SU-DHL-6 (cell line): ENCODE measurements around the gene NPAS3.

Source experiments
- EZH2phosphoT487 ChIP-seq: fragments of 200-600 bp; sonication (generic), shearing (Covaris generic); conservative IDR thresholded peaks from 2 replicates; pipeline ENCODE4 v1.6.1; 2018; ENCODE audit warnings: mild to moderate bottlenecking, antibody characterized with exemption, low read length, moderate library complexity, mixed read lengths
- TF ChIP-seq, protein P1 (sequence below): fragments of 200-600 bp; sonication (generic); IDR thresholded peaks from one replicate; pipeline ENCODE4 v1.5.1; 2017; ENCODE audit warnings: antibody characterized with exemption, mild to moderate bottlenecking, low read length, moderate library complexity; ENCODE audit not compliant: insufficient read depth, poor library complexity, severe bottlenecking

GRCh38 chr14:32897698-32898064 is 41.0 kb upstream of the NPAS3 start:
- TF ChIP-seq, protein P1, sequence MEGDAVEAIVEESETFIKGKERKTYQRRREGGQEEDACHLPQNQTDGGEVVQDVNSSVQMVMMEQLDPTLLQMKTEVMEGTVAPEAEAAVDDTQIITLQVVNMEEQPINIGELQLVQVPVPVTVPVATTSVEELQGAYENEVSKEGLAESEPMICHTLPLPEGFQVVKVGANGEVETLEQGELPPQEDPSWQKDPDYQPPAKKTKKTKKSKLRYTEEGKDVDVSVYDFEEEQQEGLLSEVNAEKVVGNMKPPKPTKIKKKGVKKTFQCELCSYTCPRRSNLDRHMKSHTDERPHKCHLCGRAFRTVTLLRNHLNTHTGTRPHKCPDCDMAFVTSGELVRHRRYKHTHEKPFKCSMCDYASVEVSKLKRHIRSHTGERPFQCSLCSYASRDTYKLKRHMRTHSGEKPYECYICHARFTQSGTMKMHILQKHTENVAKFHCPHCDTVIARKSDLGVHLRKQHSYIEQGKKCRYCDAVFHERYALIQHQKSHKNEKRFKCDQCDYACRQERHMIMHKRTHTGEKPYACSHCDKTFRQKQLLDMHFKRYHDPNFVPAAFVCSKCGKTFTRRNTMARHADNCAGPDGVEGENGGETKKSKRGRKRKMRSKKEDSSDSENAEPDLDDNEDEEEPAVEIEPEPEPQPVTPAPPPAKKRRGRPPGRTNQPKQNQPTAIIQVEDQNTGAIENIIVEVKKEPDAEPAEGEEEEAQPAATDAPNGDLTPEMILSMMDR = no peak
- no peak for TF ChIP-seq EZH2phosphoT487
